HS-5 (cell line): ENCODE results near the gene KAZN.
A peak's percentile ranks its signal among the peaks of the same experiment; 100 is the strongest.
"Not testable (repeated sequence)": the region's sequence is repeated elsewhere in the genome, so short reads cannot be mapped to it uniquely, and the experiment has no call there.

ENCODE experiments used
- DNase-seq: peaks from one replicate; pipeline ENCODE4 v3.0.0-alpha.2; 2012; ENCODE audit warnings: low read depth

Gene KAZN

DNA sequence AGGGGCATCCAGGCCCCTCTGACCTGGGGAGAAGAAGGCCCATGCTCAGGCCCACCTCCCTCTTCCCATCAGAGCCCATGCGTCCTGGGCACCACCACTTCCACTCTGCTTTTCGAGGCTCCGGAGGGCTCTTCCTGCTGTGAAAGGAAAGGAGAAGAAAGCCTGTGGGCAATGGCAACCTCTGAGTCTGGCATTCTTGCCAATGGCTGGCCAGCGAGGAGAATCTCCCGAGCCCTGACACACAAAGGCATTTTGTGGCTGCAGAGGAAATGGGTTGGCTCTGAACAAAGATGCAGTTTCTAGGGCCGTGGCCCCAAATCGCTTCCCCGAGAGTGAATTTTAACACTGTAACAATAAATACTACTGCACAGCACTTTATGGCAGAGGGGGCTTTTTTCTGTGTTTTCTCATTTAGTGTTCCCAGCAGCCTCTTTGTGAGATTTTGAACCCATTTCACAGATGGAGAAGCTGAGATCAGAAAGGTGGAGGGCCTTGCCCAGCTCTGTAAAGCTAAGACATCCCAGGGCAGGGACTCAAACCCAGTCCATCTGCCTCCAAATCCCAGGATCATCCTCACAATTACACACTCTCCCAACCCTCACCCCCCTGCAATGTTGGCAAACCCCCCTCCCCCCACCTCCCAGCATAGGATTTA, 519.3 kb downstream of the KAZN start:
- DNase-seq: no peak

DNA sequence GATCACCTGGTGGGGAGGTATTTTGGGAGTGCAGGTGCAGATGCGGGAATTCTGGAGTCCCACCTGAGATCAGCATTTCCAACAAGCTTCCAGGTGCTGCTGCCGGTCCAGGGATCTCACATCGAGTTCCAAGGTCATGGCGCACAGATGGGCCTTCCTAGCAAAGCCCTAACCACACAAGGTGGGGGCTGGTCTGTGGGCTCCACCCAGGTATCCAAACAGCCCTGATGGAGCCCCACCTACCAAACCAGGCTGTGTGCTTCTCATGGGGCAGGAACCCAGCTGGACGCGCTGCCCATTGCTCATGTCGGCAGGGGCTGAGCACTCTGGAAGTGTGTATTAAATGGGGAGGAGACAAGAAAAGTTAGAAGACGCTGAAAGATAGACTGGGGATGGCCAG, 520.1 kb downstream of the KAZN start:
- no peak for DNase-seq

DNA sequence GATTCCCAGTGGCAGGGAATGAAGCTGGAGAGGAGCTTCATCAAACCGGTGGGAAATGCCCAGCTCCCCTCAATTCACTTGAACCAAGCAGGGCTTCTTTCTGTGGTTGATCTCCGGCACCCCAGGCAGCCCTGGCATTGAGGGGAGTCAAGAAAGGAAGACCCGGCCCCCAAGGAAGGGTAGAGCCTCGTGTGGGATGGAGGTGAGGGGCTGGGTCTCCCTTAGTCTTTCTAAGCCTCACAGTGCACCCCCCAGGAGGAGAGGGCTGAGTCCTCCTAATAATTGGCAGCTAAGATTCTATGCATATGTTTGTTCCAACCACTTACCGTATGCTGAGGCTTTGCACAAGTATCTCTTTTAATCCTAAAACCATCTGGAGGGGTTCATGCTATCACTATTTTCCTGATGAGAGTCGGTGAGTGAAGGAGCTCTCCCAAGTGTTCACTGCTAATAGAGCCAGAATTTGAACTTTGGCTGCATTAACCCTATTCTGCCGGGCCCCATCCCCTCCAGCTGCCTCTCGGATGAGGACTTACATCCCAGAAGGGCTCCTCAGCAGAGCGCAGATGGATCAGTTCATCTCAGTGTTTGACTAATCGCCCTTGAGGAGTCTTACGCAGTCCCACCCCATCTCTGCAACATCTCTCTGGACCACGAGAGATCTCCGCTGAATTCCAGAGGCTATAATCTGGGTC, 521.9 kb downstream of the KAZN start:
- no peak for DNase-seq

DNA sequence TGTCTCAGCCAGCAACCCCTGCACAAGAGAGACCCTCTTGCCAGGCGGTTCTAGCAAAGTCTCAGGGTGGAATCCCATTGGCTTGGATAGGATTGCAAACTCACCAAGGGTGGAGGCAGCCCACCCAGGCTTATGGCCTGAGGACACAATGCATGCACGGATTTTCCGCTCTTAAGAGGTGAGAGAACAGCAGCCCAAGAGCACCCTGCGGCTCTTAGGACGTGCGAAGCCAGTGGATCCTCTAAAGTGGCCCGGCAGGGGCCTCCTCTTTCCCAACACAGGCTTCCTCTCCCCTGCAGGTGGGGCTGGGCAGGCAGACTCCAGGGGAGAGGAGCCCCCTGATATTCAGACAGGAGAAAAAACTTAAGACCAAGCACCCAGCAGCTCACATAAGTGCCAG, 523.8 kb downstream of the KAZN start:
- DNase-seq: no peak

DNA sequence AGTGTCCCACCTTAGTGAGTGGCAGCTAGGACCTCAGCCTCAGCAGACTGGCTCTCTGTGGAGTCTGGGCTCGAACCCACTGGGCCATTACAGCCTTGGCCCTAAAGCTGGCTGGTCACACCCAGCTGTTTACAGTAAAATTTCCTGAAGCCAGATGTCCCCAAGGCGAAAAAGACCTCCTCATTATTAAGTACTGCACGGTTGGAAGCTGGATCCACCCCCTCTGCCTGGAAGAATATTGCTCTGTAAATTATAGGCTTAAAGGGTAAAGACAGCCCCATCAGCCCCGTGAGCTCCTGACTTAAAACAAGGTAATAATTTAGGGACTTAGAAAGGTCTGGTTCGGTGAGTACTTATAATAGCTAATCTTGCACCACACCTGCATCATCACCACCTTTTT, 524.8 kb downstream of the KAZN start:
- DNase-seq: no peak

DNA sequence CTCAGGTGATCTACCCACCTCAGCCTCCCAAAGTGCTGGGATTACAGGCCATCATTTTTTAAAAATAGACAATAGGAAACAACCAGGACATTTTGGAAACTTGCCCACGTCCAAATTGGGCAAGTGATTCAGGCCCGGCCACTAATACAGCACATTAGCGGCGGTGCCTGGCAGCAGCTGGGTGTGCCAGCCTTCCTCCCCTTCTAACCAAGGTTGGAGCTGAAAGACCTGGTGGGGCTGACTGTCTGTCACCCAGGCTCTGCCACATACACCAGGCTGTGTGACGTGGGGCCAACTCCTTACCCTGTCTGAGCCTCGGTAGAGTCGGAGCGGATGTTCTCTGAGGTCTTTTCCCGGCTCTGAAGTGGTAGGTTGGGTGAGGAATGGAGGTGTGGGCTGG, 525.4 kb downstream of the KAZN start:
- DNase-seq: no peak

DNA sequence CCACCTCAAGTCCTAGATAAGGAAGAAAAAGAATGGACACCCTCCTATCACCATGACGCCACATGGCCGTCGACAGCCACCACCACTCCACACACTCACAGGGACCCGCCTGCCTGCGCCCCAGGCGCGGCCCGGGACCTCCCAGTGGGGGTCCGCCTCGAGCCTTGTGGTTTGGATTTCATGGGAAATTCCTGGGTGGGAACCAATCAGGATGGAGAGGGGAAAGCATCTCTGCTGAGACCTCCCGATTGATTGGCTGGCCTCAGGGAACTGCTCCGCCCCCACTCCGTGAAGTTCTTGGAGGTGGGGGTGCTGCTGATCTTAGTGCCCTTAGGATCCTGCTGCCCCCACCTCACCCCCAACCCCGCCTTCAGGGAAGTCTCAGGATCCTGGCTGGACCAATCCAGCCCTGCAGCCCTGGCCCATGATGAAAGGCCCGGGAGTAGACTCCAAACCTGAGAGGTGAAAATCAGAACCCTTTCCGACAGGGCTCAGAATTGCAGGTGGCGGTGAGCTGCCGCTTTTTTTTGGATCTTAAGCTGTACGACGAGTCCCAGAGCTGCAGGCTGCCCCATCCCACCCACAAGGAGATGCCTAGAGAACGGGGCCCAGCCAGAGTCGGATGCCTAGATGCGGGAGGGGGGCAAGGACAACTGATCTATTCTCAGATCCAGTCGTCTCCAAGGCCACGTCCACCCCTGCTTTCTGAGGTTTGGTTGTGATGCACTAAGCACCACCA, 526.0 kb downstream of the KAZN start:
- DNase-seq: no peak

DNA sequence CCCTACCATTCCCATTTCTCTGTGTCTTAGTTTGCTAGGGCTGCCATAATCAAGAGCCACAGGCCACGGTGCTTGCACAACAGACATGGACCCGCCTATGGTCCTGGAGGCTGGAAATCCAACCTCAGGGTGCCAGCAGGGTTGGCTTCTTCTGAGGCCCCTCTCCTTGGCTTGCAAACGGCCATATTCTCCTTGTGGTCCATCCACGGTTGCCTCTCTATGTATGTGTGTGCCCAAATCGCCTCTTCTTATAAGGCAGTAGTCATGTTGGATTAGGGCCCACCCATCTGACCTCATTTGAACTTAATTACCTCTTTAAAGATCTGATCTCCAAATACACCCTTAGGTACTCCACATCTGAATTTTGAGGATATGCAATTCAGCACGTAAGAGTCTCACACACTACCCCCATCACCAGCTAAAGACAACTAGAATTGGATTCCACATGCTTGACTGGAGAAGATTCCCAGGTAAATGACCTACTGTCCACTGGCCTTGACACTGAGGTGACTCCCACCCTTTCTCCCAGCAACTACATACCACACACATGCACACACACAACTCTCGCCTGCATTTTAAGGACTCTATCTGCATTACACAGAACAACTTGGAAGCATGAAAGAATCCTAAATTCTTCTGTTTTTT, 526.7 kb downstream of the KAZN start:
- no peak for DNase-seq

DNA sequence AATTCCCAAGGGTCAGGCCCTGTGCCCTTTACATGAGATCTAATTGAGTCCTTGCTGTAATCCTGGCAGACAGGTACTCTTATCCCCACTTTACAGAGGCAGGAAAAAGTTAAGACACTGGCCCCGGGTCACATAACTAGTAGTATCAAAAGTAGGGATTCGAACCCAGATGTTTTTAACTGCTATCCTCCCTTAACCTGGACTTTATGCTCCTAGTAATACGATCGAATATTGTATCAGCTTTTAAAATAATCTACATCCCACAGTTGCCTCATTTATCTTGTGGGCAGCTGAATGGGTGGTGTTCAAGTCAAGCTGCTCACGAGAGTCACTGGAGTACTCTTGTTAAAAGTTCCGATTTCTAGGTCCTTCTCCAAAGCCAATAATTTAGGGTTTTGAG, 529.6 kb downstream of the KAZN start:
- no peak for DNase-seq

DNA sequence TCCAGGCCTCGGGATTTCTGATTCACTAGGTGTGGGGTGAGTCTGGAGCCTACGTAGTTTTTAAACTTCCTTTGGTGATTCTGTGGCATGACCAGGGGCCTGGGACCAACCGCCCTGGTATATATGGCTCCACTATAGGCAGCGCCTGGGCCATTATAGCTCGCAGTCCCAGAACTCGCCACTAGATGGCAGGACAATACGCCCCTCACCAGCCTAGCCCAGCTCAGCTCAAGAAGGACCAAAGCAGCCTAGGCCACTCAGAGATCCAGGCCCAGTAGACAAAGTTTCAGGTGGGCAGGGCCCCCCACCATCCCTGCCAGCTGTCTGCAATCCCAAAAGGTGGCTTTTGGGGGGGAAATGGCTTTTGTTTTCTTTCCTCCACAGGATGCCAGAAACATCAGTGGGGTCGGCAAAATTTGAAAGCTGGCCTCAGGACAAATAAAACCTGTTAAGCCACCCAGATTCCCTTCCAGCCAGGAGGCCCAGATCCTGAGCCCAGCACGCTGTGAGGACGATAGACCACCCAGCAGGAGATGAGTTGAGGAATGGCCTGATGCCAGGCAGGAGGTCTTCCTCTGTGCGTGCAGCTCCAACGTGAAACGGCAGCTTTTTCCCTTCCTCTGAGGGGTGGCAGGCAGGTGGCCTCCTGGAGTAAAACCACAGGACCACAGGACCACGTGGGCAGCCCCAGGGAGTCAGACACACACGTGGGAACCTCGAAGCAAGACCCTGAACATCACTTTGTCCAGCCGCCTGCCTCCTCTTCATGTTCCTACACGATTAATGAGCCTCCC, 530.2 kb downstream of the KAZN start:
- peak; percentile 30 for DNase-seq

DNA sequence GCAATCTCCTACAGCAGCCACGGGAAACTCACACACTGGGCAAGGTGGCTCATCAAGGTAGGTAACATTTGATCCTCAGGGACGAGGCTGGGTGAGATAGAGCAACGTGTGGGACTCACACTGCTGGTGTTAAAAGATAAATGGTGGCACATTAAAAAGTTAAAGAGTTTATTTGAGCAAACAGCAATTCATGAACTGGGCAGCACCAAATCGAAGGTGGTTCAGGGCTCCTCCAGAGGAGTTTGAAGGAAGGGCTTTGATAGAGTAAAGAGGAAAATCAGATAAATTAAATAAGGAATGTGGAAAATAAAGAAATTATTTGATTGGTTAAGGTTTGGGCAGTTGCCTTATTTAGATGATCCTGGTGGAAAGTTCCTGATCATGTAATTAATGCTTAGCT, 531.5 kb downstream of the KAZN start:
- no peak for DNase-seq

DNA sequence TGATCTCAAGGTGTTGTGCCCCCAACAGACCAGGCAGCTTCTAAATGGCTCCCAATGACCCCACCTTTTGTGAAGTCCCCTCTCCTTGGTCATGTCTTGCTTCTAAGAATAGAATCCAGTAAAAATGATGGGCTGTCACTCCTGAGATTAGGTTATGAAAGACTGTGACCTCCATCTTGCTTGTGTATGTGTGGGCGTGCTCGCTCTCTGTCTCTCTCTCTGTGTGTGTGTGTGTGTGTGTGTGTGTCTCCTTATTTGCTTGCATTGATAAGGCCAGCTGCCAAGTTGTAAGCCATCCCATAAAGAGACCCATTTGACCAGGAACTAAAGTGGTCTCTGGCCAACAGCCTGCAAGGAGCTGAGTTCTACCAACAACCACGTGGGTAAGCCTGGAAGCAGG, 532.1 kb downstream of the KAZN start:
- DNase-seq: no peak

DNA sequence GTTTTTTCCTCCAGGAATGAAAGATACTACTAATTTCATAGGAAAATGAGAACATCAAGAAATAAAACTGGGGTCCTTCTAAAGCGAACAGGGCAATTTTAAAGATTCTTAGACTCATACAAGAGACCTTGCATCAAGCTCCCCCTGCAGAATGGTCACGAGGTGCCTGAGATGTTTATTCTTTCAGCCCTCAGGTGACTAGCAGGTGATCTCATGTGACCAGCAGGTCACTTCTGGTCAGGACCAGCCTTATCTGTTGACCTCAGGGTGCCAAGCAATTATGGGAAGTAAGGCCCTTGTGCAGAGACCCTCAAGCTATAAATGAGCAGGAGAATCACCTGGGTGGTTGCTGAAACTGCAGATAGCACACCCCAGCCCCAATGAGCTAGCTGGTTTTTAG, 534.5 kb downstream of the KAZN start:
- no peak for DNase-seq

DNA sequence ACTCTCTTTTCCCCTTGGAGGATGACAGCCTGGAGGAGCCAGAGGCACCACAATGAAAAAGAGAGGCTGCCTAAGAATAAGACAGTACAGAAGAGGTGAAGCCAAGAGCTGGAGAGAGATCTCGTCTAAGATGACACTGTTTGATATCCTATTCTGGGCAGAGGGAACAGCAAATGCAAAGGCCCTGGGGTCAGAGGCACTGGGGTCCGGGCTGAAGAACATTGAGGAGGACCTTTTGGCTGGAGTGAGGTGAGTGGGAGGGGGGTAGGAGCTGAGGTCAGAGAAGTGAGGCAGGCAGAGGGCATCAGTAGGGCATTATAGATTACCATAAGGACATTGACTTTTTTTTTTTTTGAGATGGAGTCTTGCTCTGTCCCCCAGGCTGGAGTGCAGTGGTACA, 535.8 kb downstream of the KAZN start:
- no peak for DNase-seq

DNA sequence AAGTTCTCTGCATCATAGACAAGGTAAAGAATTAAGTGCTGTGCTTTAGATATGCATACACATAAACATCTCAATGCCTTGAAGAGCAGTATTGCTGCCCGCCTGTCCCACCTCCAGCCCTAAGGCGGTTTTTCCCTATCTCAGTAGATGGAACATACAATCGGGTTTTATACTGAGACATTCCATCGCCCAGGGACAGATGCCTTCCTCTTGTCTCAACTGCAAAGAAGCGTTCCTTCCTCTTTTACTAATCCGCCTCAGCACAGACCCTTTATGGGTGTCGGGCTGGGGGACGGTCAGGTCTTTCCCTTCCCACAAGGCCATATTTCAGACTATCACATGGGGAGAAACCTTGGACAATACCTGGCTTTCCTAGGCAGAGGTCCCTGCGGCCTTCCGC, 537.1 kb downstream of the KAZN start:
- not testable (repeated sequence) for DNase-seq

DNA sequence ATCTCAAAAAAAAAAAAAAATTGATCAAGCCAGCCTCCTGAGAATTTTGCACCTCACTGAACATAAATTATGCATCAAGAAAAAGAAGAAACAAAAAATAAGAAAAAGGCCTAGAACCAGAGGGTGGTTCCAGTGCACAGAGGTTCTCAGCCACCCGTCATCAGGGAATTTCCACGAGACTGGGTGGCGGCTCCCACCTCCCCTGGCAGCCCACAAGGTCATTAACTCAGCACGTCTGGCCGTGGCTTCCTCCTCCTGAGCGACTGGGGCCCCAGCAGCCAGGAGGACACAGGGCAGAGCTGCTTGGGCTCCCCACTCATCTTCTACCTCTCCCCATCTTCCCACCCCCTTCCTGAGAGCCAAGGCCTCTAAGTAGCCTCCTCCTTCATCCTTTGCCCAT, 539.3 kb downstream of the KAZN start:
- DNase-seq: no peak

DNA sequence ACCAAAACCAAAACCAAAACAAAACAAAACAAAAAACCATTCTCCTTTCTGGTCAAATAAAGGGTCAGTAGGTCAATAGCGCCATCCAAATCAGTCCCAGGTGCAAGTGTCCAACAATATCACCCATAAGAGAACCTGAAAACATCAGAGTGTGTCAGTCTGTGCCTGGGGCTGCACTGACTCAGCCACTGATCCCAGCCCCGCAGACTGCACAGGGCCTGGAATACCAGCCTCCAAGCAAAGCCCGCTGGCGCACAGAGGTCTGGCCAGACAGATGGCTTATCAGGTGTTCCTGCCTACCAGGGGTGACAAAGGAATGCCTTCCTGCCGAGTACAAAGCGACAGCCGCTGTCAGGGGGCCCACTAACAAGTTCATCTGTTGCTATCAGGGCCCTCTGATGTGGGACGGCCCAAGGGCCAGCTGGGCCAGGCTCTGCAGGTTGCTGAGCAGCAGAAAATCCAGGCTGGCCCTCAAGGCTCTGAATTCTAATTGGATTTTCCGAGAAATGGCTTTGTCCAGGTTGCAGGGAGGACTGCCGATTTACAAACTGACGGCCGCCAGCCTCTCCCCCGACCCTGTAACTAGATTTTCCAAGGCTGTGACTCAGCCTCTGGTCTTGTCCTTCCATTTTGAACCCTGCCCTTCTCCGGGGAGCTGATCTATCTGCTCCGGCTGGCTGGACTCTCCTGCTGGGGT, 541.3 kb downstream of the KAZN start:
- no peak for DNase-seq

DNA sequence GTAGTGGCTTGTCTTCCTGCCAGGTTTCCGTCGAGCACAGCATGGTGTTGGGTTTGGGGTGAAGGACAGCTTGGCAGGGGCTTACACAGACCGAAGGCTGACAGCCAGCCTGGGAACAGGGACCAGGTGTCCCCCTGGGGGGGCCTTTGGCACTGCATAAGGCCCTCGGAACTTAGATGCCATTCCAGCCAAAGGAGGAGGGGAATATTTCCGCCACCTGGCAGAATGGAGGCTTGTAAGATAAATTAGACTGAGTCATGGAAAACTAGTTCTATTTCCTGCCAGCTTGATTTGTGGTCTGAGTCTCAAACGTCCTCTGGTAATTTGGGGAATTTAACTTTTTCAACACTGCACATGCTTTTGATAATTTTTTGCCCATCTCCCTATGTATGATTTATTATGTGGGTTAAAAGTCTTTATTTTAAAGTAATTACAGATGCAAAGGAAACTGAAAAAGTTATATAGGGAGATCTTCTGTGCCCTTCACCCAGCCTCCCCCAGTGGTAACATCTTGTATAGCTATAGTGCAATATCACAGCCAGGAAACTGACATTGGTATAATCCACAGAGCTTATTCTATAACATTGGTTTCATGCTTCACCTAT, 543.6 kb downstream of the KAZN start:
- DNase-seq: peak; percentile 26

DNA sequence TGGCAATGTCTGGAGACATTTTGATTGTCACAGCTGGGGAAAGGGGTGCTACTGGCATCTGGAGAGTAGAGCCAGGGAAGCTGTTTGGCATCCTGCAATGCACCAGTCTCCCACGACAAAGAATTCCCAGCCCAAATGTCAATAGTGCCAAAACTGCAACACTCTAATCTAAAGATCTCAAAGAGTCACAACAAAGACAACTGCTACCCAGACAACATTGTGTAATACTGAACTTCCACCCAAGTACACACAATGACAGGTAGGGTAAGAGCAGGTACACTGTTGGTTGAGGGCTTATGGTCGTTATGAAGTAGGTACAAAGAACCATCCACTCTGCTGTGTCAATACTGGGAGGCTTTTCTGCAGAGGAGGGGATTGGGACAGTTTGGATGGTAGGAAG, 546.8 kb downstream of the KAZN start:
- no peak for DNase-seq

DNA sequence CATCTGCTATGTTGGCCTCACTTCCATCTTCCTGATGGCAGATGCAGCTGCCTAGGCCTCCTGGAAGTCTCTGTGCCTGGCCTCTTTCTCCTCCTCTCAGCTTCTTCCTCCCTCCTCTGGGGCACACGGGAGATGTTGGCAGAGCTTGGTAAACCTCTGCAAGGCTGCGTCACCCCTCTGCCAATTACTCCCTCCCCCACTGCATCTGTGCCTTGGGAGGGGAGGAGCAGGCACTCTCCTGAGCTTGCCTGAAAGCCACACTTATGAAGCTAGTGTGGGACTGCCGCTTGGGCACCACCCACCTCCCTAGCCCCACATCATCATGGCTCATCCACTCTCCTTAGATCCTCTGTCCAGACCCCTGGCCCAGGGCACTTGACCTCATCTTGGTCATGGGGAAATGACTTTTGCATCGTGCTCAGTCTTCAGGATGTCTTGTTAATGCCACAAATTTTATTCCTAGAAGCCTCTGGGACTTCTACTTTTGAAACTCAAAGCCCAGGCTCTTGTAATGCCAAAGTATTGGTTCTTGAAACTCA, 547.7 kb downstream of the KAZN start:
- no peak for DNase-seq

DNA sequence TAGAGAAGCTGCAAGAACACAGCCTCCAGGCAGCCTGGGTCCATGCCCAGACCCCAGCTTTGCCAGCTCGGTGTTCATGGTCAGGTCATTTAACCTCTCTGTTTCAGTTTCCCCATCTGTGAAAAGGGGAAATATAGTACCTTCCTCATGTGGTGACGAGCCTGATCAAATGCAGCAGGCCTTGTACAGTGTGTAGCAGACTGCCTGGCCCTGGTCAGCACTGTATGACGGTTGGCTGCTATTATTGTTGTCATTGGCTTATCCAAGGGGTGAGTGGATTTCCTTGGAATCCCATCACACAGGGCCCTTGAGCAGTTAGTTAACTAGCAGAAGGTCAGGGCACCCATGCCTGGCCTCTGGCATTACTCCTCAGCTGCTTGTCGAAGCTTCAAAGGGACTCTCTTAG, 548.5 kb downstream of the KAZN start:
- no peak for DNase-seq
